HepG2 (cell line): Measurements from ENCODE around the gene HES7.

Experiments
- CTCF ChIP-seq: sonication (generic); formaldehyde crosslinking; IDR thresholded peaks from 2 replicates; pipeline ENCODE4 v1.5.0; 2020; ENCODE audit warnings: mild to moderate bottlenecking, missing genetic modification reagents, moderate library complexity
- ZNF724P ChIP-seq: sonication (generic); formaldehyde crosslinking; IDR thresholded peaks from 2 replicates; pipeline ENCODE4 v1.8.0; 2022; ENCODE audit warnings: missing genetic modification reagents, borderline replicate concordance

GRCh38 chr17:8150194-8151119 is 26.6 kb upstream of the HES7 start:
- no peak for TF ChIP-seq CTCF (CRISPR knock-in tag)
- TF ChIP-seq ZNF724P (CRISPR knock-in tag), result no peak
